GM19463 (cell line): Measurements from ENCODE around the gene SSX7.
"Not testable (repeated sequence)": the region's sequence is repeated elsewhere in the genome, so short reads cannot be mapped to it uniquely, and the experiment has no call there.

ENCODE experiments used
- ATAC-seq: cut with Tn5 transposase; IDR thresholded peaks from one replicate; pipeline ENCODE4 v1.9.1; 2021; ENCODE audit warnings: mild to moderate bottlenecking, moderate library complexity; ENCODE audit not compliant: unreplicated experiment

The SSX7 gene, protein sequence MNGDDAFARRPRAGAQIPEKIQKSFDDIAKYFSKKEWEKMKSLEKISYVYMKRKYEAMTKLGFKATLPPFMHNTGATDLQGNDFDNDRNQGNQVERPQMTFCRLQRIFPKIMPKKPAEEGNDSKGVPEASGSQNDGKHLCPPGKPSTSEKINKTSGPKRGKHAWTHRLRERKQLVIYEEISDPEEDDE

DNA sequence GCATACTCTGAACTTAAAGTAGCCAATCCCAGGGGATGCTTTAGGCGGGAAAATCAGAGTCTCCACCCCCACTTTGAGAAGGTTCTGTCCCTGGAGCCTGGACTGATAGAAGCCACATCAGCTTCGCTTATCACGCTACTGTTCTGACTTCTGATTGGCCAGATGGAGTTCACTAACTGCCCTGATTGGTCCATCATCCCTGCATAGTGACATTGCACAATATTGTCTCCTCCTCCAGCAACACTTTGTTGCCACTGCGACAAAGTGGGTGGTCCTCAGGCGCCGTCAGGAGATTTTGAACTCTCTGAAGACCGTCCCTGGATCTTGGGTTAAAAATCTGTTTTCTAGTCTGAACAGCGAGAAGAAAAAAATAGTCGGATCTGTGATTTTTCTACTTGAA lies at the start of gene SSX7:
Gene SSX7 (minus strand): TSS at position 101 of the 400 bp plus-strand sequence. CDS start 1,428 bp downstream, outside the sequence.
- not testable (repeated sequence) for ATAC-seq

DNA sequence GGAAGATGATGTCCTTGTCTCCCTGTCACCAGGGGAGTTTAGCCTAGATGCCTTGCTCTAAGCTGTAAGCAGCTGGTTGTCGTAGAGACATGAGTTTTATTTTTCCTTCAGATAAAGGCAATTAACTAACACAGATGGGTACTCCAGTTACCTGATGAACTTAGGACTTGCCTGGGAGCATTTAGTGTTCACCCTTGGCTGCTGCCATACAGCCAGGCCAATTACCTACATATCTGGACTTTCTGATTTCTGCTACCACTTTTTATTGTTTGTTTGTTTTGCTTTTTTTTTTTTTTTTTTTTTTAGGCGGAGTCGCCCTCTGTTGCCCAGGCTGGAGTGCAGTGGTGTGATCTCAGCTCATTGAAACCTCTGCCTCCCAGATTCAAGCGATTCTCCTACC lies 37.3 kb upstream of the SSX7 start:
- ATAC-seq: not testable (repeated sequence)

DNA sequence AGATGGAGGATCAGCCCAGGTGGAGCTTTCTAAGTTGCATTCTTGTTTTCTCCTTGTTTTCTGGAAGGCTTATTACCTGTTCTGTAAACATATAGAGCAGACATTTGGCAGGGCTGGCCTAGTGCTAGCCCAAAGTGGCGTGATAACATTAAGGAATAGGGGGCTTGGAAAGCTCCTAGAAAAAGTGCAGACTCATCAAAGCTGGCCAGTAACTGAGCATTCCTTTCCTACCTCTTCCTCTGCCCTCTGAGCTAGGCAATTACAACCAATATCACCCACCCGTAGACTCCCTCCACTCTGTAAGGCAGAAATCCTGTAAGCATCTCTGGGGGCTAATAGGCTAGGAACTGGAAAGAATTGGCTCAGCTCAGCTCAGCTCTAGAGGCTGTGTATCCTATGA lies 7.5 kb upstream of the SSX7 start:
- not testable (repeated sequence) for ATAC-seq

DNA sequence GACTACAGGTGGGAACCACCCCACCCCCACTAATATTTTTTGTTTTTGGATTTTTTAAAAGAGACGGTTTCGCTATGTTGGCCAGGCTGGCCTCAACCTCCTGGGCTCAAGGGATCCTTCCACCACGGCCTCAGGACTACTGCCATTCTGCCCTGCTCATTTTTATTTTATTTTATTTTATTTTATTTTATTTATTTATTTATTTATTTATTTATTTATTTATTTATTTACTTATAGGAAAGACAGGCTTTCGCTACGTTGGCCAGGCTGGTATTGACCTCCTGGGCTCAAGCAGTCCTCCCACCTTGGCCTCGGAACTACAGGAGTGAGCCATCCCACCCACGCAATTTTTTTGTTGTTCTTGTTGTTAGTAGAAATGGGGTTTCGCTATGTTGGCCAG lies 775 bp upstream of the SSX7 start:
- not testable (repeated sequence) for ATAC-seq

DNA sequence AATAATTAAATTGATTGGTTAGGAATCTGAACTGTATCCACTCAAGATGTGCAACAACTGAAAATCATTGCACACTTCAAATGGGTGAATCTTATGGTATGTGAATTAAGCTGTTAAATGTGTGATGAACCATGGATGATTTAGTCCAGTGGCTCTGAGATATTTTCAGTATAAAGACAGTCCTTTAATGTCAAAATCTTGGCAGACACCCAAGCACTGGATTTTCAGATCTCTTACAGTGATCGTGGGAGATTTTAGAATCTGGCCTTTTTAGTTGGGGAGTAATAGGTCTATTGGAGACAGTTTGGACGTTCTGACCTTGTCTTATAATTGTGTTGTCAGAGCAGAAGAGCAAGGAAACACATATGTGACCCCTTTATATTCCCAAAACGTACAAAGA lies 4.0 kb downstream of the SSX7 start:
- ATAC-seq: not testable (repeated sequence)

DNA sequence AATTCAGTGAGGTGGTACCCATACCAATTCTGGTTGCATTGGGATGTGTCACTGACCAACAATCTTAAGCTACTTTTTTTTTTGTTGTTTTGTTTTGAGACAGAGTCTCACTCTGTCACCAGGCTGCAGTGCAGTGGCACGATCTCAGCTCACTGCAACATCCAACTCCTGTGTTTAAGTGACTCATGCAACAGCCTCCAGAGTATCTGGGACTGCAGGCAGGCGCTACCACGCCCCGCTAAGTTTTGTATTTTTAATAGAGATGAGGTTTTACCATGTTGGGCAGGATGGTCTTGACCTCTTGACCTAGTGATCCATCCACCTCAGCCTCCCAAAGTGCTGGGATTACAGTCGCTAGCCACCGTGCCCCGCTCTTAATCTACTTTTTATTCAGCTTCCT lies 5.7 kb downstream of the SSX7 start:
- not testable (repeated sequence) for ATAC-seq

DNA sequence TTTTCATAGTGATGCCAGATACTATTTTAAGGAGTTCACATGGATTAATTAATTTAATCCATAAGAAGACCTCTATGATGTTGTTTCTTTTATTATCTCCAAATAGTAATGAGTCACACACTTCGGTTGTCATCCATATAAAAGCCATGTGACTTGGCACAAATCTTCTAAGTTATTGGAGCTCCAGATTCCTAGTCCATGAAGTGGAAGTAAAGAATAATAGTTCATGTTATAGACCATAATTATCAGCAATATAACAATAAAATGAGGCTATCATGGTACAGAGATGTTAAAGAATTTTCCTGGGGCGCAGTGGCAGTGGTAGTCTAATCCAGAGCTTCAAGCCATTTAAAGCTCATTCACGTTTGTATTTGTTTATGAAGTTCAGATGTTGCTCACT lies 26.2 kb downstream of the SSX7 start:
- not testable (repeated sequence) for ATAC-seq

DNA sequence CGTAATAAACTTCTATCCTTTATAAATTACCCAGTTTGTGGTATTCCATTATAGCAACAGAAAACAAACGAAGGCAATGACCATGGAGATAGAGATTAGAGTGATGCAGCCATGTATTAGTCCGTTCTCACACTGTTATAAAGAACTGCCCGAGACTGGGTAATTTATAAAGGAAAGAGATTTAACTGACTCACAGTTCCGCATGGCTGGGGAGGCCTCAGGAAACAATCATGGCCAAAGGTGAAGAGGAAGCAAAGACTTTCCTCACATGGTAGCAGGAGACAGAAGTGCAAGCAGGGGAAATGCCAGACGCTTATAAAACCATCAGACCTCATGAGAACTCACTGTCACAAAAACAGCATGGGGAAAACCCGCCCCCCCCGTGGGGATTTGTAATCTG lies 34.0 kb downstream of the SSX7 start:
- ATAC-seq: not testable (repeated sequence)

DNA sequence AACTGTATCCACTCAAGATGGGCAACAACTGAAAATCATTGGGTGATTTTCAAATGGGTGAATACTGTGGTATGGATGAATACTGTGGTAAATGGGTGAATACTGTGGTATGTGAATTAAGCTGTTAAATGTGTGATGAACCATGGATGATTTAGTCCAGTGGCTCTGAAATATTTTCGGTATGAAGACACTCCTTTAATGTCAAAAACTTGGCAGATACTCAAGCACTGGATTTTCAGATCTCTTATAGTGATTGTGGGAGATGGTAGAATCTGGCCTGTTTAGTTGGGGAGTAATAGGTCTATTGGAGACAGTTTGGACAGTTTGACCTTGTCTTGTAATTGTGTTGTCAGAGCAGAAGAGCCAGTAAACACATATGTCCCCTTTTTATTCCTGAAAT lies 45.7 kb downstream of the SSX7 start:
- ATAC-seq: no peak

DNA sequence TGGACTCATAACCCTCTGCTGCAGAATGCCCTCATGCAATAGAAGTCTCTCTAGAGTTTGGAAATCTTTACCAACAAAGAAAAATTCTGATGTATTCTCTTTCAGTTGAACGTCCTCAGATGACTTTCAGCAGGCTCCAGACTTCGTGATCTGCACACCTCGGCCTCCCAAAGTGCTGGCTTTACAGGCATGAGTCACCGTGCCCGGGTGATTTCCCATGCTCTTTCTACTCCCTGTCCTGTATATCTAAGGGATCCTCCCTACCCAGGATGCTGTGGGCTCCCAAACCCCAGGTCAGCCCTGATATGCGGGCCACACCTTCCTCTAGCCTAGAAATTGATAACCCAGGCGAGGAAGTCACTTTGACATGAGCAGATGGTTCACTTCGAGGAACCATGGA lies 51.5 kb downstream of the SSX7 start:
- not testable (repeated sequence) for ATAC-seq

DNA sequence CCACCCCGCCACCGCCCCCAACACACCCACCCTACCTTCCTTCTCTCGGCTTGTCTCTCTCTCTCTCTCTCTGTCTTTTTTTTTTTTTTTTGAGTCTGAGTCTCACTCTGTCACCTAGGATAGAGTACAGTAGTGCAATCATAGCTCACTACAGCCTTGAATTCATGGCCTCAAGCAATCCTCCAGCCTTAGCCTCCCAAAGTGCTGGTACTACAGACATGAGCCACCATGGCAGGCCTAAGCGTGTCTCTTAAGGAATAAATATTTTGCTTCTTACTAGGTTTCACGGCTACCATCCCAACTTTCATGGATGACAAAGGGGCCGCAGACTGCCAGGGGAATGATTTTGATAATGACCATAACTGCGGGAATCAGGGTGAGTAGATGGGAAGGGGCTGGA lies 55.8 kb downstream of the SSX7 start:
- no peak for ATAC-seq

DNA sequence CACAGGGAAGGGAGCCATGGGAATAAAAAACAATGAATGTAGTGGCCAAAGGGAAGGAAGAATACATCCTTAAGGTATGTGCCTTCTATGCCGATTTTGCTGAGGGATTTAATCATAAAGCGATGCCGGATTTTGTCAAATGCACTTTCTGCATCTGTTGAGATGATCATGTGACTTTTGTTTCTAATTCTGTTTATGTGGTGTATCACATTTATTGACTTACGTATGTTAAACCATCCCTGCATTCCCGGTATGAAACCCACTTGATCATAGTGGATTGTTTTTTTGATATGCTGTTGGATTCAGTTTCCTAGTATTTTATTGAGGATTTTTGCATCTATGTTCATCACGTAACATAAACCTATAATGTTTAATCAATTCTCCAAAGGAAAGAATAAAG lies 60.0 kb downstream of the SSX7 start:
- ATAC-seq: no peak
